Measurements from ENCODE around the gene FAM43A. TPM values are rescaled to one million over a fixed set of nuclear protein-coding genes. Genes with fewer than 3 reads are reported as not detected.

FAM43A gene
- total RNA-seq, 2 experiments from 2014 or later: 2.4 to 2.6 TPM

DNA sequence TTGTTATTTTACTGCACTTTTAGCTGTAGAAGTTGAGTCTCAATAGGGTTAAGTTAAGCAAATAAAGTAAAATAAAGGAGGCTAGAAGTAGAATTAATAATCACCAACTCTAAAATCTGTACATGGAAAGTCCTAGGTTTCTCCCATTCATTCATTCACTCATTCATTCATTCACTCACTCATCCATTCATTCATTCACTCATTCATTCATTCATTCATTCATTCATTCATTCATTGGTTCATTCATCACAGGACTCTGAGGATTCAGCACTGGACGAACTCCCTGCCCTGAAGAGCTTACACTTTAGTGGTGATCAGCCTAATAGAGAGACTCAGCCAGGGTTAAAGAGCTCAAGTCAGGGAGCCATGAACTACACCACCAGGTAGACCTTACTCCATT lies 9.2 kb upstream of the FAM43A start:
- Mint-ChIP-seq H3K27me3 (no peaks in the 10 kb centered on the region), H3K9me3 (no peaks in the 10 kb centered on the region), H3K36me3 (ENCODE audit: low read depth) (peaks cover 11% of the 10 kb centered on the region), H3K4me3 (no peak overlapping the region), H3K4me1 (ENCODE audit: low read depth) (peaks cover 20% of the 10 kb centered on the region), H3K27ac (no peak overlapping the region)
- ChIA-PET CTCF (interaction anchor here (2.8 kb wide), 1 partner anchor 11 kb away, joined by 15 read pairs; no protein-coding TSS in a partner anchor), POLR2A (no interaction called here)
- Histone ChIP-seq H3K27ac (ENCODE audit: low read depth in 1 of 2, low read length in 2 of 2) (no peak overlapping the region), H3K36me3 (ENCODE audit: insufficient read depth, low read length) (no peaks in the 10 kb centered on the region), H3K9me3 (ENCODE audit: control insufficient read depth in 1 of 2, insufficient read depth in 1 of 2, low read length in 2 of 2) (no peaks in the 10 kb centered on the region), H3K4me1 (ENCODE audit: insufficient read depth, low read length) (peaks cover 10% of the 10 kb centered on the region), H3K4me3 (ENCODE audit: low read length) (no peak overlapping the region), H3K27me3 (ENCODE audit: control insufficient read depth in 1 of 2, insufficient read depth in 2 of 2, low read length in 2 of 2) (no peaks in the 10 kb centered on the region)
- intact Hi-C loops (cut with DNase I, micrococcal nuclease): loop anchor here in 1 of 2 experiments (10.0 kb wide), 1 partner anchor 868 kb away; the partner anchor contains the start of gene PPP1R2
- no peak for ATAC-seq (ENCODE audit: poor library complexity)
- TF ChIP-seq, protein P1, sequence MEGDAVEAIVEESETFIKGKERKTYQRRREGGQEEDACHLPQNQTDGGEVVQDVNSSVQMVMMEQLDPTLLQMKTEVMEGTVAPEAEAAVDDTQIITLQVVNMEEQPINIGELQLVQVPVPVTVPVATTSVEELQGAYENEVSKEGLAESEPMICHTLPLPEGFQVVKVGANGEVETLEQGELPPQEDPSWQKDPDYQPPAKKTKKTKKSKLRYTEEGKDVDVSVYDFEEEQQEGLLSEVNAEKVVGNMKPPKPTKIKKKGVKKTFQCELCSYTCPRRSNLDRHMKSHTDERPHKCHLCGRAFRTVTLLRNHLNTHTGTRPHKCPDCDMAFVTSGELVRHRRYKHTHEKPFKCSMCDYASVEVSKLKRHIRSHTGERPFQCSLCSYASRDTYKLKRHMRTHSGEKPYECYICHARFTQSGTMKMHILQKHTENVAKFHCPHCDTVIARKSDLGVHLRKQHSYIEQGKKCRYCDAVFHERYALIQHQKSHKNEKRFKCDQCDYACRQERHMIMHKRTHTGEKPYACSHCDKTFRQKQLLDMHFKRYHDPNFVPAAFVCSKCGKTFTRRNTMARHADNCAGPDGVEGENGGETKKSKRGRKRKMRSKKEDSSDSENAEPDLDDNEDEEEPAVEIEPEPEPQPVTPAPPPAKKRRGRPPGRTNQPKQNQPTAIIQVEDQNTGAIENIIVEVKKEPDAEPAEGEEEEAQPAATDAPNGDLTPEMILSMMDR (IDR thresholded peaks at IDR 0.05): no peak
- no peak for DNase-seq

DNA sequence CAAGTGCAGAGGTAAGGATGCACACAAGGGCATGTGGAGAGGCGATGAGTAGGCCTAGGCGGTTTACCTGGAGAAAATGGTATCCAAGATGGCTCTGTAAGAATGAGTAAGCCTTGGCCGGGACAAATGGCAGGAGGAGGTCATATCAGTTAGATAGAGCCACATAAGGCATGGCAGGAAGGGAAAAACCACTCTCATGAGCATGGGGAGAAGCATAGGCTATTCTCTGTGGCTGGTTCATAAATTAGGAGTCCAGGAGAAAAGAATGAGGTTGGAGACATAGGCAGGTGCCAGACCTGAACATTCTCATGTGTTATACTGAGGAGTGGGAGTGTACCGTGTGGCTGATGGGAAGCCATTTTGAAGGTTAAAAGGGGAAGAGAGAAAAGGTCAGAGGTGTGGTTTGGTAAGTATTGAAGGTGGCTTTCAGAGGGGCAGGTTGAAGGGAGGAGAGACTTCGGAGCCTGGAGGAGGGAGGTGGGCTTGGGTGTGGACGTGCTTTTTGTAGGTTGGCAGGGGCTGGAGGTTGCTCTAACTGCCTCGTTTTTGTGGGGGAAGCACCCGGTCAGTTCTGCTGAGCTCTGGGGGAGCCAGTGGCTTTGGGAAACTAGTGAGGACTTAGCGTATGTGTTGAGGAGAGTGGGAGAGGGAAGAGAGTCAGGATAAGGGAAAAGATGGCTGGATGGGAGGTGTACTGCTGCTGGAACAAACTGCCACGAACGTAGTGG lies 4.6 kb upstream of the FAM43A start:
- intact Hi-C loops (cut with DNase I, micrococcal nuclease): loop anchor here (5.0 kb wide), 1 partner anchor 841 kb away; no protein-coding TSS in a partner anchor
- POLR2A ChIA-PET: interaction anchor here (0.8 kb wide), 1 partner anchor 9 kb away, joined by 3 read pairs; no protein-coding TSS in a partner anchor
- ATAC-seq (ENCODE audit: poor library complexity) (no peak), DNase-seq (no peak)
- TF ChIP-seq, protein P1 (IDR thresholded peaks at IDR 0.05): no peak
- Histone ChIP-seq H3K27me3 (ENCODE audit: control insufficient read depth in 1 of 2, insufficient read depth in 2 of 2, low read length in 2 of 2) (no peaks in the 10 kb centered on the region), H3K36me3 (ENCODE audit: insufficient read depth, low read length) (no peaks in the 10 kb centered on the region), H3K27ac (ENCODE audit: low read depth in 1 of 2, low read length in 2 of 2) (no peak overlapping the region), H3K4me1 (ENCODE audit: insufficient read depth, low read length) (peaks cover 26% of the 10 kb centered on the region), H3K4me3 (ENCODE audit: low read length) (no peak overlapping the region), H3K9me3 (ENCODE audit: control insufficient read depth in 1 of 2, insufficient read depth in 1 of 2, low read length in 2 of 2) (no peaks in the 10 kb centered on the region)
- Mint-ChIP-seq H3K4me1 (ENCODE audit: low read depth) (peaks cover 24% of the 10 kb centered on the region), H3K4me3 (no peak overlapping the region), H3K27ac (no peak overlapping the region), H3K9me3 (no peaks in the 10 kb centered on the region), H3K36me3 (ENCODE audit: low read depth) (no peaks in the 10 kb centered on the region), H3K27me3 (peaks cover 9% of the 10 kb centered on the region)
- CTCF ChIA-PET: interaction anchor here (4.0 kb wide), 1 partner anchor 8 kb away, joined by 60 read pairs; the partner anchor contains the start of gene LSG1

DNA sequence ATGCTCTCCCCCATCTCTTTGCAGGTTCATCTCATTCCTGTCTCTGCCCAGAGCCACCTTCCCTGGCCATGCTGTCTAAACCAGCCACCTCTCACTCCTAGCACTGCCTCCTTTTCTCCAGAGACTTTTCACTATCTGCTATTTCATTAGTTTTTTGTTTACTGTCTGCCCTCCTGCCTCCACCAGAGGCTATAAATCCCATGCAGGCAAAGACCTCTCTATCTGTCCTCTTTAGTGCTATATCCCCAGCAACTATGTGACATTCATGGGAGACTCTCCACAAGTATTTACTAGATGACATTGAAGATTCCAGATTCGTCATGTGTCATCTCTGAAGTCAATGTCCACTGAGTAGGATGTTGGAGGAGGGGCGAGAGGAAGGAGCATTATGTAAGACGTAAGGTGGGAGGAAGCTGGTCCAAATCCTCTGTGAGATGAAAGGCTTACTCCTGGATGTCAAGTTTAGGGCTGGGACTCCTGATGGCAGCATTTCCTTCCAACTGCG lies 3.4 kb upstream of the FAM43A start:
- H3K36me3 Mint-ChIP-seq (ENCODE audit: low read depth): no peaks in the 10 kb centered on the region
- no peak for DNase-seq
- ChIA-PET POLR2A (interaction anchor here (0.8 to 1.5 kb wide), 9 partner anchors 10 to 588 kb away, joined by 3 to 34 read pairs (median 3); partner anchors contain the start of genes LSG1 and XXYLT1), CTCF (interaction anchor here (0.6 to 4.0 kb wide), 16 partner anchors 9 to 876 kb away, joined by 3 to 60 read pairs (median 4); partner anchors contain the start of gene LSG1)
- Histone ChIP-seq H3K4me3 (ENCODE audit: low read length) (no peak overlapping the region), H3K27ac (ENCODE audit: low read depth in 1 of 2, low read length in 2 of 2) (no peak overlapping the region), H3K9me3 (ENCODE audit: control insufficient read depth in 1 of 2, insufficient read depth in 1 of 2, low read length in 2 of 2) (no peaks in the 10 kb centered on the region), H3K4me1 (ENCODE audit: insufficient read depth, low read length) (peaks cover 37% of the 10 kb centered on the region), H3K36me3 (ENCODE audit: insufficient read depth, low read length) (no peaks in the 10 kb centered on the region), H3K27me3 (ENCODE audit: control insufficient read depth in 1 of 2, insufficient read depth in 2 of 2, low read length in 2 of 2) (no peaks in the 10 kb centered on the region)
- peaks cover 14% of the 10 kb centered on the region for H3K27me3 Mint-ChIP-seq
- no peaks in the 10 kb centered on the region for H3K9me3 Mint-ChIP-seq
- TF ChIP-seq, protein P1 (IDR thresholded peaks at IDR 0.05): no peak
- H3K4me3 Mint-ChIP-seq: peak overlapping the region; percentile 13
- ATAC-seq (ENCODE audit: poor library complexity): no peak
- peaks cover 30% of the 10 kb centered on the region for H3K4me1 Mint-ChIP-seq (ENCODE audit: low read depth)
- intact Hi-C loops (cut with DNase I, micrococcal nuclease): loop anchor here (1.0 to 5.0 kb wide), 5 partner anchors 27 to 840 kb away; no protein-coding TSS in a partner anchor
- no peak overlapping the region for H3K27ac Mint-ChIP-seq

Data from CD4-positive, alpha-beta T cell (primary cell).